ENCODE measurements around the gene IGFN1. TPM values are rescaled to one million over a fixed set of nuclear protein-coding genes. Genes with fewer than 3 reads are reported as not detected.

The IGFN1 gene
- total and polyA plus RNA-seq, 2 experiments from 2014 or later: not detected

GRCh38 chr1:201192261-201192788 lies 1.7 kb downstream of the IGFN1 start:
- Mint-ChIP-seq H3K27me3 (ENCODE audit: insufficient read depth, low read depth, poor library complexity) (peaks cover 10% of the 10 kb centered on the region), H3K27ac (no peak overlapping the region), H3K36me3 (ENCODE audit: low read depth) (no peaks in the 10 kb centered on the region), H3K4me1 (peaks cover 16% of the 10 kb centered on the region), H3K4me3 (no peak overlapping the region), H3K9me3 (no peaks in the 10 kb centered on the region)
- H3K9me2 ChIP-seq (ENCODE audit: insufficient read depth): no peaks in the 10 kb centered on the region
- H3K4me1 ChIP-seq (ENCODE audit: insufficient read depth): peaks cover 6% of the 10 kb centered on the region; the same call in 1 of the 2 replicates
- no peak for DNase-seq (ENCODE audit: low spot score)
- no peak overlapping the region for H2AFZ ChIP-seq
- TF ChIP-seq REST (IDR thresholded peaks at IDR 0.05; ENCODE audit: unreplicated experiment) (no peak), CREB1 (CRISPR knock-in tag; IDR thresholded peaks at IDR 0.05; ENCODE audit: low read depth) (no peak), JUNB (IDR thresholded peaks at IDR 0.05; ENCODE audit: unreplicated experiment) (no peak), STAT1 (IDR thresholded peaks at IDR 0.05; ENCODE audit: unreplicated experiment) (no peak), CTCF (conservative IDR thresholded peaks at IDR 0.05; ENCODE audit: low read depth in 2 of 2) (no peak), EZH2 (IDR thresholded peaks at IDR 0.05; ENCODE audit: low read depth, unreplicated experiment) (no peak), ETS1 (IDR thresholded peaks at IDR 0.05) (no peak), ZNF462 (CRISPR knock-in tag; IDR thresholded peaks at IDR 0.05) (no peak), NANOG (IDR thresholded peaks at IDR 0.05; ENCODE audit: borderline replicate concordance) (no peak), ZNF331 (CRISPR knock-in tag; IDR thresholded peaks at IDR 0.05; ENCODE audit: low read depth) (no peak), POLR2AphosphoS5 (IDR thresholded peaks at IDR 0.05; ENCODE audit: low read depth) (no peak), EZH2phosphoT487 (IDR thresholded peaks at IDR 0.05; ENCODE audit: unreplicated experiment) (no peak), ZNF114 (CRISPR knock-in tag; IDR thresholded peaks at IDR 0.05) (no peak)
- H3F3A ChIP-seq (replicated peaks; ENCODE audit: low read depth): no peaks in the 10 kb centered on the region
- ATAC-seq: no peak
- H3K27me3 ChIP-seq (ENCODE audit: insufficient read depth): no peaks in the 10 kb centered on the region
- no peaks in the 10 kb centered on the region for H3K36me3 ChIP-seq (ENCODE audit: insufficient read depth)
- no peaks in the 10 kb centered on the region for H4K20me1 ChIP-seq (replicated peaks; ENCODE audit: insufficient read depth)
- H3K4me2 ChIP-seq: no peak overlapping the region
- no peak overlapping the region for H3K4me3 ChIP-seq
- H3K79me2 ChIP-seq (replicated peaks; ENCODE audit: insufficient read depth): no peaks in the 10 kb centered on the region
- no peak overlapping the region for H3K27ac ChIP-seq (ENCODE audit: low read depth)
